Mesendoderm (in vitro differentiated cells): Measurements from ENCODE around the gene IGSF23. TPM values are rescaled to one million over a fixed set of nuclear protein-coding genes. Genes with fewer than 3 reads are reported as not detected.

Experiments
- DNase-seq: peaks from one replicate; pipeline ENCODE4 v3.0.0; 2013
- H2AK5ac ChIP-seq: 2 replicates; pipeline ENCODE4 v1.6.1; 2013; ENCODE audit warnings: low read length, inconsistent platforms
- H2BK120ac ChIP-seq: 2 replicates; pipeline ENCODE4 v1.6.1; 2013; ENCODE audit warnings: low read depth, mild to moderate bottlenecking, low read length, moderate library complexity, mixed read lengths
- H2BK15ac ChIP-seq: replicated peaks from 2 replicates; pipeline ENCODE4 v1.6.1; 2013; ENCODE audit warnings: low read depth, mild to moderate bottlenecking, moderate library complexity
- H2BK5ac ChIP-seq: 2 replicates; pipeline ENCODE4 v1.6.1; 2013; ENCODE audit warnings: low read length, inconsistent platforms
- H3K18ac ChIP-seq: 2 replicates; pipeline ENCODE4 v1.6.1; 2013; ENCODE audit warnings: mild to moderate bottlenecking, low read length, mixed read lengths
- H3K23ac ChIP-seq: one replicate; pipeline ENCODE4 v1.6.1; 2013; ENCODE audit warnings: low read length
- H3K27ac ChIP-seq: 2 replicates; pipeline ENCODE4 v1.5.1; 2013; ENCODE audit warnings: low read depth, mild to moderate bottlenecking, inconsistent platforms, low read length, moderate library complexity
- H3K27me3 ChIP-seq: 2 replicates; pipeline ENCODE4 v1.6.1; 2013; ENCODE audit warnings: low read length, control low read depth, mild to moderate bottlenecking, inconsistent platforms; ENCODE audit not compliant: insufficient read depth, poor library complexity
- H3K36me3 ChIP-seq: 2 replicates; pipeline ENCODE4 v1.6.1; 2013; ENCODE audit warnings: low read length, inconsistent platforms; ENCODE audit not compliant: control insufficient read depth, insufficient read depth
- H3K4ac ChIP-seq: one replicate; pipeline ENCODE4 v1.6.1; 2013; ENCODE audit warnings: low read depth, mild to moderate bottlenecking, low read length, moderate library complexity
- H3K4me1 ChIP-seq: 2 replicates; pipeline ENCODE4 v1.6.1; 2013; ENCODE audit warnings: low read depth, low read length, inconsistent platforms; ENCODE audit not compliant: control insufficient read depth
- H3K4me2 ChIP-seq: 2 replicates; pipeline ENCODE4 v1.6.1; 2013; ENCODE audit warnings: low read length
- H3K4me3 ChIP-seq: 2 replicates; pipeline ENCODE4 v1.5.1; 2013; ENCODE audit warnings: mild to moderate bottlenecking, low read length
- H3K56ac ChIP-seq: one replicate; pipeline ENCODE4 v1.6.1; 2013; ENCODE audit warnings: low read length
- H3K79me1 ChIP-seq: 2 replicates; pipeline ENCODE4 v1.6.1; 2013; ENCODE audit warnings: low read length, inconsistent platforms
- H3K79me2 ChIP-seq: 2 replicates; pipeline ENCODE4 v1.6.1; 2013; ENCODE audit warnings: mild to moderate bottlenecking, low read length; ENCODE audit not compliant: control insufficient read depth, insufficient read depth
- H3K9ac ChIP-seq: 2 replicates; pipeline ENCODE4 v1.6.1; 2013; ENCODE audit warnings: low read length, inconsistent platforms
- H4K5ac ChIP-seq: one replicate; pipeline ENCODE4 v1.6.1; 2013; ENCODE audit warnings: low read length
- H4K8ac ChIP-seq: one replicate; pipeline ENCODE4 v1.6.1; 2013; ENCODE audit warnings: low read depth, mild to moderate bottlenecking, control low read depth, low read length, moderate library complexity
- WGBS: extraction: QIAGEN DNeasy Blood & Tissue Kit; methylation state at CpG from one replicate; pipeline ENCODE4 v1.1.7; 2013; ENCODE audit warnings: low lambda C conversion rate, missing lambda C conversion rate; ENCODE audit not compliant: insufficient coverage; ENCODE audit errors: extremely low coverage; 5-methylcytosine and 5-hydroxymethylcytosine counted together
- polyA plus RNA-seq, 2 experiments: library from polyadenylated mRNA; stranded (reverse); fragments of 200-250 nt; gene quantifications; one replicate each; pipeline ENCODE4 v1.2.3, GENCODE V29; 2013

IGSF23 gene
- not detected for polyA plus RNA-seq (2013, experiment 1 of 2)
- polyA plus RNA-seq (2013, experiment 2 of 2) = not detected

- Histone ChIP-seq H3K79me1 (no peaks in the 10 kb centered on the region), H3K56ac (no peak within 1 kb of the TSS), H2BK5ac (no peak within 1 kb of the TSS), H3K27me3 (no peaks in the 10 kb centered on the region), H3K23ac (no peak within 1 kb of the TSS), H3K36me3 (no peaks in the 10 kb centered on the region), H2BK15ac (no peak within 1 kb of the TSS), H3K27ac (no peak within 1 kb of the TSS), H3K18ac (no peak within 1 kb of the TSS), H3K4me1 (no peaks in the 10 kb centered on the region), H4K8ac (no peak within 1 kb of the TSS), H4K5ac (no peak within 1 kb of the TSS), H3K4me3 (no peak within 1 kb of the TSS), H3K4me2 (no peak within 1 kb of the TSS), H2BK120ac (no peak within 1 kb of the TSS), H3K4ac (no peak within 1 kb of the TSS), H3K79me2 (no peaks in the 10 kb centered on the region), H3K9ac (no peak within 1 kb of the TSS), H2AK5ac (no peak within 1 kb of the TSS)
- no CpG with 5 or more reads among the region's 25 CpGs for WGBS
- no peak for DNase-seq
Measured at GRCh38 chr19:44613295-44614178, at the start of gene IGSF23. Gene IGSF23, plus strand, starts transcription at chr19:44613563. Its CDS starts 83 bp downstream, at chr19:44613646.

GRCh38 chr19:44566984-44567383 is 46.4 kb upstream of the IGSF23 start:
- Histone ChIP-seq H2AK5ac (no peak overlapping the region), H2BK5ac (no peak overlapping the region), H3K4me2 (no peak overlapping the region), H3K9ac (no peak overlapping the region), H4K8ac (no peak overlapping the region), H3K4me1 (no peaks in the 10 kb centered on the region), H3K56ac (no peak overlapping the region), H3K27me3 (no peaks in the 10 kb centered on the region), H3K79me2 (no peaks in the 10 kb centered on the region), H3K36me3 (no peaks in the 10 kb centered on the region), H4K5ac (no peak overlapping the region), H3K23ac (no peak overlapping the region), H3K27ac (no peak overlapping the region), H3K79me1 (no peaks in the 10 kb centered on the region), H2BK120ac (no peak overlapping the region), H3K4ac (no peak overlapping the region), H2BK15ac (no peak overlapping the region), H3K18ac (no peak overlapping the region), H3K4me3 (no peak overlapping the region)
- no CpG with 5 or more reads among the region's 5 CpGs for WGBS
- no peak for DNase-seq

GRCh38 chr19:44567745-44568144 is 45.6 kb upstream of the IGSF23 start:
- H2BK120ac ChIP-seq = no peak overlapping the region
- H3K4ac ChIP-seq = no peak overlapping the region
- H3K36me3 ChIP-seq = no peaks in the 10 kb centered on the region
- no peak overlapping the region for H2AK5ac ChIP-seq
- no peaks in the 10 kb centered on the region for H3K27me3 ChIP-seq
- no peak overlapping the region for H4K8ac ChIP-seq
- no peak overlapping the region for H3K56ac ChIP-seq
- H3K79me1 ChIP-seq = no peaks in the 10 kb centered on the region
- H3K4me2 ChIP-seq = no peak overlapping the region
- H3K27ac ChIP-seq = no peak overlapping the region
- no peak for DNase-seq
- WGBS = no CpG with 5 or more reads among the region's 2 CpGs
- no peak overlapping the region for H3K18ac ChIP-seq
- H2BK15ac ChIP-seq = no peak overlapping the region
- H2BK5ac ChIP-seq = no peak overlapping the region
- no peak overlapping the region for H3K9ac ChIP-seq
- H3K4me3 ChIP-seq = no peak overlapping the region
- no peak overlapping the region for H3K23ac ChIP-seq
- H3K79me2 ChIP-seq = no peaks in the 10 kb centered on the region
- H4K5ac ChIP-seq = no peak overlapping the region
- no peaks in the 10 kb centered on the region for H3K4me1 ChIP-seq

GRCh38 chr19:44570603-44570983 is 42.8 kb upstream of the IGSF23 start:
- H3K27ac ChIP-seq = no peak overlapping the region
- H3K27me3 ChIP-seq = no peaks in the 10 kb centered on the region
- no peak overlapping the region for H4K5ac ChIP-seq

GRCh38 chr19:44570984-44571684 is 42.2 kb upstream of the IGSF23 start:
- Histone ChIP-seq H3K9ac (no peak overlapping the region), H3K79me2 (no peaks in the 10 kb centered on the region), H3K4me3 (no peak overlapping the region), H2BK5ac (no peak overlapping the region), H4K8ac (no peak overlapping the region), H2BK120ac (no peak overlapping the region), H2AK5ac (no peak overlapping the region), H3K23ac (no peak overlapping the region), H3K27me3 (no peaks in the 10 kb centered on the region), H3K79me1 (no peaks in the 10 kb centered on the region), H3K4ac (no peak overlapping the region), H3K27ac (no peak overlapping the region), H3K4me2 (no peak overlapping the region), H3K4me1 (no peaks in the 10 kb centered on the region), H3K36me3 (no peaks in the 10 kb centered on the region), H2BK15ac (no peak overlapping the region), H3K56ac (no peak overlapping the region), H4K5ac (no peak overlapping the region), H3K18ac (no peak overlapping the region)
- no CpG with 5 or more reads among the region's 13 CpGs for WGBS
- peak; percentile 87 for DNase-seq

More at GRCh38 chr19:44570603-44570983, 42.8 kb upstream of the IGSF23 start:
- no CpG with 5 or more reads among the region's 3 CpGs for WGBS
- no peaks in the 10 kb centered on the region for H3K36me3 ChIP-seq
- H3K4ac ChIP-seq = no peak overlapping the region
- H3K4me1 ChIP-seq = no peaks in the 10 kb centered on the region
- H3K23ac ChIP-seq = no peak overlapping the region
- H2BK5ac ChIP-seq = no peak overlapping the region
- H3K56ac ChIP-seq = no peak overlapping the region
- H3K18ac ChIP-seq = no peak overlapping the region
- no peak for DNase-seq
- H3K9ac ChIP-seq = no peak overlapping the region
- no peak overlapping the region for H3K4me3 ChIP-seq
- no peak overlapping the region for H2BK15ac ChIP-seq
- H3K79me2 ChIP-seq = no peaks in the 10 kb centered on the region
- no peak overlapping the region for H2BK120ac ChIP-seq
- no peaks in the 10 kb centered on the region for H3K79me1 ChIP-seq
- H2AK5ac ChIP-seq = no peak overlapping the region
- H3K4me2 ChIP-seq = no peak overlapping the region
- H4K8ac ChIP-seq = no peak overlapping the region
